NB4 (cell line): ENCODE results near the gene ZFP92.

Source experiments
- POLR2A ChIP-seq: IDR thresholded peaks from 2 replicates; pipeline ENCODE4 v1.6.1; 2011; ENCODE audit warnings: mild to moderate bottlenecking; ENCODE audit not compliant: insufficient read length; ENCODE audit errors: extremely low read depth
- TF ChIP-seq, protein P1 (sequence below): IDR thresholded peaks from 2 replicates; pipeline ENCODE4 v1.6.1; 2011; ENCODE audit warnings: low read depth, low read length
- TF ChIP-seq, protein P2 (sequence below): IDR thresholded peaks from one replicate; pipeline ENCODE4 v1.5.1; 2012; ENCODE audit warnings: low read depth, low read length

DNA sequence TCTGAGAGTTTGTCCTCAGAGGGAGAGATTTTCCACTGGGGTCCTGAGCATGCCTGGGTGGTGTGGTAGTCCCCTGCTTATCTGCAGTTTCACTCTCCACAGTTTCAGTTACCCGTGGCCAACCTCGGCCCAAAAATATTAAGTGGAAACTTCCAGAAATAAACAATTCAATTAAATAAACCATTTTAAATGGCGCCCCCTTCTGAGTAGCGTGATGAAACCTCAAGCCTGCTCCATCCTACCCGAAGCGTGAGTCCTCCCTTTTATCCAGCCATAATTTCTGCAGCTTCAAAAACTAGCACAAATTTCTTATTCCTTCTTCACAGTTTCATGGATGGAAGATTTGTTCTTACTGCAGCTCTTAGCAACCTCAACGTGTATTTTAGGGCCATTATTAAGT, 36.8 kb upstream of the ZFP92 start:
- TF ChIP-seq POLR2A = no peak
- TF ChIP-seq, protein P1, sequence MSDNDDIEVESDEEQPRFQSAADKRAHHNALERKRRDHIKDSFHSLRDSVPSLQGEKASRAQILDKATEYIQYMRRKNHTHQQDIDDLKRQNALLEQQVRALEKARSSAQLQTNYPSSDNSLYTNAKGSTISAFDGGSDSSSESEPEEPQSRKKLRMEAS = no peak
- TF ChIP-seq, protein P2, sequence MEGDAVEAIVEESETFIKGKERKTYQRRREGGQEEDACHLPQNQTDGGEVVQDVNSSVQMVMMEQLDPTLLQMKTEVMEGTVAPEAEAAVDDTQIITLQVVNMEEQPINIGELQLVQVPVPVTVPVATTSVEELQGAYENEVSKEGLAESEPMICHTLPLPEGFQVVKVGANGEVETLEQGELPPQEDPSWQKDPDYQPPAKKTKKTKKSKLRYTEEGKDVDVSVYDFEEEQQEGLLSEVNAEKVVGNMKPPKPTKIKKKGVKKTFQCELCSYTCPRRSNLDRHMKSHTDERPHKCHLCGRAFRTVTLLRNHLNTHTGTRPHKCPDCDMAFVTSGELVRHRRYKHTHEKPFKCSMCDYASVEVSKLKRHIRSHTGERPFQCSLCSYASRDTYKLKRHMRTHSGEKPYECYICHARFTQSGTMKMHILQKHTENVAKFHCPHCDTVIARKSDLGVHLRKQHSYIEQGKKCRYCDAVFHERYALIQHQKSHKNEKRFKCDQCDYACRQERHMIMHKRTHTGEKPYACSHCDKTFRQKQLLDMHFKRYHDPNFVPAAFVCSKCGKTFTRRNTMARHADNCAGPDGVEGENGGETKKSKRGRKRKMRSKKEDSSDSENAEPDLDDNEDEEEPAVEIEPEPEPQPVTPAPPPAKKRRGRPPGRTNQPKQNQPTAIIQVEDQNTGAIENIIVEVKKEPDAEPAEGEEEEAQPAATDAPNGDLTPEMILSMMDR = no peak
